ENCODE measurements around the gene RBPJL.

RBPJL gene

DNA sequence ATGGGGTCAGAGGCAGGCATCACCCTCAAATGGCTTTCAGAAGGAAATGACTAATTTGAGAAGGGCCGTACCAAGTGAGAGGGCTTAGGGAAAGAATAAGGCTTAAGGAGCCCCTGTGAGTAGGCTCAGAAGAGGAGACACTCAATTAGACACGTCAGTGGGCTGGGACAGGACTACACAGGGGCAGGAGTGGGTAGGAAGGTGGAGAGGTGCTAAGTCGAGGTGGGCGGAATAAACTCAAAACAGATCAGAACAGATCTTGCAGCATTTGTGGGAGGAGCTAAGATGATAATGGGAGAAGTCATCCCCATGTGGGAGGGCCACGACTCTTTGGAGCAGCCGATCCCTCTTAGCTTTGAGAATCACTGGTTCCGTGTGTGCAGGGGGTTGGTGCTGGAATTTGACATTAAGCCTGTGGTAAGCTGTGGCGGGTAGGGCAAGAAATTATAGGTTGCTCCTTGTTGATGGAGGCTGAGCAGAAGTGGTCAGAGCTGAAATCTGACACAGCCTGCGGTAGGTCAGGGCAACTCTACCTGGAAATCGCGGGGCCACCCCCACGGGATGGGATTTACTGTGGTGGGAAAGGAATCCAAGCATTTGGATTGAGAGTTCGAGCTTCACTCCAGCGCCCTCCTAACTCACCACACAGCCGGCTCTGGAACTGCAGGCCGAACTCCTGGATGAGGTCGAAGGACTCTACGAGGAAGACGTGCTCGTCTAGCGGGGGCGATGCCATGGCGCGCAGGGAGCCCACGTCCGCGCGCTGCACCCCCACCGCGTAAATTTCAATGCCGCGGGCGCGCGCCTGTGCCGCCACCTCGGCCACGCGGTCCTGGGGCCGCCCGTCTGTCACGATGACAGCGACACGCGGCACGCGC, 2.8 kb upstream of the RBPJL start:
- H3K36me3 ChIP-seq (ENCODE audit: control insufficient read depth in 5 of 5, insufficient read depth in 5 of 5, low read length in 5 of 5): no peaks in the 10 kb centered on the region
- H3K27ac ChIP-seq (ENCODE audit: low read depth, low read length): no peak overlapping the region
- H3K9ac ChIP-seq (ENCODE audit: low read length in 5 of 5): no peak overlapping the region
- peaks cover 0 to 12% (median 9%) of the 10 kb centered on the region in 5 donors for H3K4me1 ChIP-seq (ENCODE audit: control insufficient read depth in 5 of 5, insufficient read depth in 5 of 5, low read length in 5 of 5)
- peaks cover 0 to 48% (median 38%) of the 10 kb centered on the region in 5 donors for H3K27me3 ChIP-seq (ENCODE audit: control insufficient read depth in 5 of 5, insufficient read depth in 4 of 5, low read length in 5 of 5)
- no peak overlapping the region for H3K4me3 ChIP-seq (ENCODE audit: low read depth in 1 of 5, low read length in 5 of 5)
- no peaks in the 10 kb centered on the region for H3K9me3 ChIP-seq (ENCODE audit: control insufficient read depth in 5 of 5, low read length in 5 of 5)

DNA sequence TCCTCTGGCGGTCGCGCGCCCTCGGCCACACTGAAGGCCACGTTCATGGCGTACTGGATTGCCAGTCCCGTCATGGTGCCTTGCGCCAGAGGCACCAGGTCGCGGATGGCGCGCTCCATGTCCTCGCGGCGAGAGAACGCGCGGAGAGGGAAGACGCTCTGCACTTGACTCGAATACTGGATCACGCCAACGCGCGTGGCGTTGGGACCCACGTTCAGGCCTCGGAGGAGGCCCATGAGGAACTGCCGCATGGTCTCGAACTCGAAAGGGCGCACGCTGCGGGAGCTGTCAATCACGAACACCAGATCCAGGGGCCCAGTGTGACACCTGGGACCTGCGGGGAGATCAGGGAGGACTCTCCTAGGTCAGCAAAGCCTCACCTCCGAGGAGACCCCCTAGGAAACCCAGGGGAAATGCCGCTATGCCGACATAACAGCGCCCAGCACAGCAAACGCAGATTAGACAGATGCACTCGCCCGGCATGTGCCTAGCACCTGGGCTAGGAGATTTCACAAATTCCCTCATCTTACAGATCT, 2.1 kb upstream of the RBPJL start:
- Histone ChIP-seq H3K27me3 (ENCODE audit: control insufficient read depth in 5 of 5, insufficient read depth in 4 of 5, low read length in 5 of 5) (peaks cover 0 to 52% (median 38%) of the 10 kb centered on the region in 5 donors), H3K9ac (ENCODE audit: low read length in 5 of 5) (no peak overlapping the region), H3K36me3 (ENCODE audit: control insufficient read depth in 5 of 5, insufficient read depth in 5 of 5, low read length in 5 of 5) (no peaks in the 10 kb centered on the region), H3K4me1 (ENCODE audit: control insufficient read depth in 5 of 5, insufficient read depth in 5 of 5, low read length in 5 of 5) (peaks cover 0 to 12% (median 9%) of the 10 kb centered on the region in 5 donors), H3K9me3 (ENCODE audit: control insufficient read depth in 5 of 5, low read length in 5 of 5) (no peaks in the 10 kb centered on the region), H3K27ac (ENCODE audit: low read depth, low read length) (no peak overlapping the region), H3K4me3 (ENCODE audit: low read depth in 1 of 5, low read length in 5 of 5) (no peak overlapping the region)

DNA sequence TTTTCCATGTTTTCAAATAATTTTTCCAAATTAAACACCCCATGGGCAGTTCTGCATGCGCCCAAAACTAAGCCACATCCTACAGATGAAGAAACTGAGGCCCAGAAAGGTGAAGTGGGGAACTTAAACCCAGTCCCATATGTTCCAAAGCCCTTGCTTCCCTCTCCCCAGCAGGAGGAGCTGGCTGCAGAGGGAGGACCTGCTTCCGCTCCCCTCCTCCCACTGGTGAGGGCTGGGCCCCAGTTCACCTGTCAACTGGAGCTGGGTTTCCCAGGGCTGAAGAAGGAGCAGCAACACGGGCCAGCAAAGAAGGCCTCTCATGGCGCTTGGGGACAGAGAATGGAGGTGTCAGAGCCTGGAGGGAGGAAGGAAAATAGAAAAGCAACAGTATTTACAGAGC, 1.4 kb upstream of the RBPJL start:
- no peaks in the 10 kb centered on the region for H3K9me3 ChIP-seq (ENCODE audit: control insufficient read depth in 5 of 5, low read length in 5 of 5)
- no peak overlapping the region for H3K4me3 ChIP-seq (ENCODE audit: low read depth in 1 of 5, low read length in 5 of 5)
- no peak overlapping the region for H3K27ac ChIP-seq (ENCODE audit: low read depth, low read length)
- H3K4me1 ChIP-seq (ENCODE audit: control insufficient read depth in 5 of 5, insufficient read depth in 5 of 5, low read length in 5 of 5): peaks cover 0 to 12% (median 9%) of the 10 kb centered on the region in 5 donors
- no peak overlapping the region for H3K9ac ChIP-seq (ENCODE audit: low read length in 5 of 5)
- no peaks in the 10 kb centered on the region for H3K36me3 ChIP-seq (ENCODE audit: control insufficient read depth in 5 of 5, insufficient read depth in 5 of 5, low read length in 5 of 5)
- peaks cover 0 to 53% (median 40%) of the 10 kb centered on the region in 5 donors for H3K27me3 ChIP-seq (ENCODE audit: control insufficient read depth in 5 of 5, insufficient read depth in 4 of 5, low read length in 5 of 5)

DNA sequence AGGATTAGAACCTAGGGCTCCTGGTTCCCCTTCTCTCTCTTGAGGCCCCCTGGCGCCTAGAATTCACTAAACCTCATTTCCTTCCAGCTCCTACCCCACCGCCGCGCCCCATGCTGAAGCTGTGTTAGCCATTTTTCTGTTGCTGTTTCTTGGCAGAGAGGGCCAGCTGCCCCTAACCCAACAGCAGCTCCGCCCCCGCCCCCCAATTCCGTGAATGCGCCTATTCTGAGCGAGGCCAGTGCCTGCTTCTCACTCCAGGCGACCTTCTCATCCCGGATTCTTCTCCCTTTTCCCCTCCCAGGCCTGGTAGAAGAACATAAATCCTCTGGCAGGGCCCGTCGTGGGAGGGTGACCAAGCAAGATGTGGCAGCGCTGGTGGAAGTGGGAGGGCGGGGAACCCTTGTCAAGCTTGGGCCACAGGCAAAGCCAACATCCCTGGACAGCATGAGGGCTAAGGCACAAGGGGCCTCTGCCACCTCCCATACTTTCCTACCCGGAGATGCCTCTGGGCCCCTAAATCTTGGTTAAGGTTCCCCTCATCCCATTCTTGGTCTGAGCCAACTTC, 518 bp downstream of the RBPJL start:
- peaks cover 11 to 57% (median 50%) of the 10 kb centered on the region in 5 donors for H3K27me3 ChIP-seq (ENCODE audit: control insufficient read depth in 5 of 5, insufficient read depth in 4 of 5, low read length in 5 of 5)
- H3K9ac ChIP-seq (ENCODE audit: low read length in 5 of 5): no peak overlapping the region
- H3K4me3 ChIP-seq (ENCODE audit: low read depth in 1 of 5, low read length in 5 of 5): no peak overlapping the region
- H3K4me1 ChIP-seq (ENCODE audit: control insufficient read depth in 5 of 5, insufficient read depth in 5 of 5, low read length in 5 of 5): peaks cover 0 to 14% (median 12%) of the 10 kb centered on the region in 5 donors
- H3K9me3 ChIP-seq (ENCODE audit: control insufficient read depth in 5 of 5, low read length in 5 of 5): no peaks in the 10 kb centered on the region
- no peaks in the 10 kb centered on the region for H3K36me3 ChIP-seq (ENCODE audit: control insufficient read depth in 5 of 5, insufficient read depth in 5 of 5, low read length in 5 of 5)
- no peak overlapping the region for H3K27ac ChIP-seq (ENCODE audit: low read depth, low read length)

DNA sequence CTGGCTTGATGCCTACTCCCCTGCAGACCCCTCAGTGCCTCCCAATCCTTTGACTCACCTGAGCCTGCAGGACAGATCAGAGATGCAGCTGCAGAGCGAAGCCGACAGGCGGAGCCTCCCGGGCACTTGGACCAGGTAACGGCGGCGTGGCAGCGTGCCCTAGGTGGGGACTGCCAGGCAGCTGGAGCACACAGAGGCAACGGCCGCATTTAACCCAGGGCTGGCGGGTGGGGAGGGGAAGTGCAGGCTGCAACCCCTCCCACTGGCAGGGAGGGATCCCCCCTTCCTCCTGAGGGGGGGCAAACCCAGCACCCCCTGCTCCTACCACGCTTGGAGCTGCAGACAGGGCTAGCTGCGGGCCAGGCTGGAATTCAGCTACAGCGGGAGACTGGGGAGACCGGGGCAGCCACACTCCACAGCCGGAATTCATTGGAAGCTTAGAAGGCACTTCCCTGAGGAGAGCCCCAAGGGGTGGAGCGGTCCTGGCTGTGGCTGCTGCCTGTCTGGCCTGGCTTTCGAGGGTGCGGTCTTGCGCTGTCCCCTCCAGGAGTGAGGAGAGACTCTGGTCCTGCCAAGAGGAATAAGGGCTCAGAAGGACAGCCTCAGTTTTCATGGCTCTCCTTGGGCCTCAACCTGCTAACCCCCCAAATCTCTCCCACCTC, 1.6 kb downstream of the RBPJL start, which contains the start of gene MATN4:
TSS of gene MATN4 (minus strand) at position 183 of the 662 bp plus-strand sequence. CDS start 2,717 bp downstream, outside the sequence.
- Histone ChIP-seq H3K9ac (ENCODE audit: low read length in 5 of 5) (no peak within 1 kb of the TSS), H3K36me3 (ENCODE audit: control insufficient read depth in 5 of 5, insufficient read depth in 5 of 5, low read length in 5 of 5) (no peaks in the 10 kb centered on the region), H3K4me3 (ENCODE audit: low read depth in 1 of 5, low read length in 5 of 5) (peak within 1 kb of the TSS in 1 of 5 donors; percentile 11), H3K27me3 (ENCODE audit: control insufficient read depth in 5 of 5, insufficient read depth in 4 of 5, low read length in 5 of 5) (peaks cover 13 to 65% (median 54%) of the 10 kb centered on the region in 5 donors), H3K4me1 (ENCODE audit: control insufficient read depth in 5 of 5, insufficient read depth in 5 of 5, low read length in 5 of 5) (peaks cover 0 to 14% (median 12%) of the 10 kb centered on the region in 5 donors), H3K9me3 (ENCODE audit: control insufficient read depth in 5 of 5, low read length in 5 of 5) (no peaks in the 10 kb centered on the region), H3K27ac (ENCODE audit: low read depth, low read length) (no peak within 1 kb of the TSS)

DNA sequence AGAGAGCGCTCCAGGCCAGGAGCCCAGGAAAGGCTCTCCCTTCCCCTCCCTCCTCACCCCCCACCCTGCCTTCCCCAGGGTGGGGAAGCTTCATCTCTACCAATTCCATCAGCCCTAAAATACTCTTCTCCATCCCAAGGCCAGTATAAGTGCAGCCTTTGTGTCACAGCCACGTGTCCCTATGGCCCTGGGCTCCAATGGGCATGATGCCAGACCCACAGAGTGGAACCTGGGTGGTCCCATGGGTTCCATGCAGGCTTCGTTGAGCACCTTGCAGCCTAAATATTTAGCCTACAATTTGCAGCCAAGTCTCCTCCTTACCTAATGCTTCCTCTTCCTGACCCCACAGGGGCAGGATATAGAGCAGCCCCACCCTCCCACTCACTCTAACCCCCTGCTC, 2.4 kb downstream of the RBPJL start:
- H3K4me1 ChIP-seq (ENCODE audit: control insufficient read depth in 5 of 5, insufficient read depth in 5 of 5, low read length in 5 of 5): peaks cover 0 to 14% (median 12%) of the 10 kb centered on the region in 5 donors
- H3K36me3 ChIP-seq (ENCODE audit: control insufficient read depth in 5 of 5, insufficient read depth in 5 of 5, low read length in 5 of 5): no peaks in the 10 kb centered on the region
- H3K9me3 ChIP-seq (ENCODE audit: control insufficient read depth in 5 of 5, low read length in 5 of 5): no peaks in the 10 kb centered on the region
- H3K27ac ChIP-seq (ENCODE audit: low read depth, low read length): no peak overlapping the region
- H3K9ac ChIP-seq (ENCODE audit: low read length in 5 of 5): no peak overlapping the region
- no peak overlapping the region for H3K4me3 ChIP-seq (ENCODE audit: low read depth in 1 of 5, low read length in 5 of 5)
- H3K27me3 ChIP-seq (ENCODE audit: control insufficient read depth in 5 of 5, insufficient read depth in 4 of 5, low read length in 5 of 5): peaks cover 21 to 62% (median 53%) of the 10 kb centered on the region in 5 donors

DNA sequence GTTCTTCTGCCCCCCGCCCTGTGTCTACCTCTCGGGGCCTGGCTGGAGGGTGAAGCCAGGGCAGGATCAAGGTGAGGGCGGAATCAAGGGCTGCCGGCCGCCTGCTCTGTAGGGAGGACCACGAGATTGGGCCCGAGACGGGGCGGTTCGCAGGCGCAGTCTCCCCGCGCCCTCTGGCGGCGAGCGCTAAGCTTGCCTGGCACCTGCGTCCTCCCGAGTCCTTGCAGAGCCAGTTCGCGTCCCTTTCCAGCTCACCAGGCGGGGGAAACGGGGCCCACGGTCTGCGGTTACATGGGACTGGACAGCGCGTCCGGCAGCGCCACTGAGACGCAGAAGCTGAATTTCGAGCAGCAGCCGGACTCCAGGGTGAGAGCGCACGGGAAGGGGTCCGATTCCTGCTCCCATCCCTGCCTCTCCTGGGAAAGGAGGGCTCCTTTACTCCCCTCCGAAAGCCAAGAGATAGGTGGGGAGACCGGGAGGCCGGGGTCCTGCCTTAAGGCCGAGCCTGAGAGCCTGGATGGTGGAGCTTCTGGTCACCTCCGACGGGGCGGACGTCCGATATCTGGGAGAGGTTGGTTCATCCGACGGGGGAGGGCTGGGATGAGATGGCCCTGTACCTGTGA, 5.1 kb downstream of the RBPJL start:
- Histone ChIP-seq H3K4me3 (ENCODE audit: low read depth in 1 of 5, low read length in 5 of 5) (no peak overlapping the region), H3K9me3 (ENCODE audit: control insufficient read depth in 5 of 5, low read length in 5 of 5) (no peaks in the 10 kb centered on the region), H3K36me3 (ENCODE audit: control insufficient read depth in 5 of 5, insufficient read depth in 5 of 5, low read length in 5 of 5) (no peaks in the 10 kb centered on the region), H3K27me3 (ENCODE audit: control insufficient read depth in 5 of 5, insufficient read depth in 4 of 5, low read length in 5 of 5) (peaks cover 33 to 55% (median 50%) of the 10 kb centered on the region in 5 donors), H3K4me1 (ENCODE audit: control insufficient read depth in 5 of 5, insufficient read depth in 5 of 5, low read length in 5 of 5) (peaks cover 0 to 9% (median 5%) of the 10 kb centered on the region in 5 donors), H3K9ac (ENCODE audit: low read length in 5 of 5) (no peak overlapping the region), H3K27ac (ENCODE audit: low read depth, low read length) (no peak overlapping the region)

DNA sequence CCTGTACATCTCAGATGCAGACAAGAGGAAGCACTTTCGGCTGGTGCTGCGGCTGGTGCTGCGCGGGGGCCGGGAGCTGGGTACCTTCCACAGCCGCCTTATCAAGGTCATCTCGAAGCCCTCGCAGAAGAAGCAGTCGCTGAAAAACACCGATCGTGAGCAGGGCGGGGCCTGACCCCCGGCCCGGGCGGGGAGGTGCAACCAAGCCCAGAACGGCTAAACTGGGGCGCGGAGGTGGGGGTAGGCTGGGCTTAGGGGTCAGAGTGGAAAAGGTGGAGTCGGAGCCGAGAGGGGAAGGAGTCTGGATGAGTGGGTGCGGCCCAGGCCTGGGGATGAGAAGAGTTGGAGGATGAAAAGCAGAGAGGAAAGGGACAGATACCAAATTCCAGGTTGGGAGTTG, 5.6 kb downstream of the RBPJL start:
- Histone ChIP-seq H3K27ac (ENCODE audit: low read depth, low read length) (no peak overlapping the region), H3K36me3 (ENCODE audit: control insufficient read depth in 5 of 5, insufficient read depth in 5 of 5, low read length in 5 of 5) (no peaks in the 10 kb centered on the region), H3K9ac (ENCODE audit: low read length in 5 of 5) (no peak overlapping the region), H3K27me3 (ENCODE audit: control insufficient read depth in 5 of 5, insufficient read depth in 4 of 5, low read length in 5 of 5) (peaks cover 39 to 56% (median 49%) of the 10 kb centered on the region in 5 donors), H3K4me1 (ENCODE audit: control insufficient read depth in 5 of 5, insufficient read depth in 5 of 5, low read length in 5 of 5) (peaks cover 0 to 9% (median 5%) of the 10 kb centered on the region in 5 donors), H3K4me3 (ENCODE audit: low read depth in 1 of 5, low read length in 5 of 5) (no peak overlapping the region), H3K9me3 (ENCODE audit: control insufficient read depth in 5 of 5, low read length in 5 of 5) (no peaks in the 10 kb centered on the region)

DNA sequence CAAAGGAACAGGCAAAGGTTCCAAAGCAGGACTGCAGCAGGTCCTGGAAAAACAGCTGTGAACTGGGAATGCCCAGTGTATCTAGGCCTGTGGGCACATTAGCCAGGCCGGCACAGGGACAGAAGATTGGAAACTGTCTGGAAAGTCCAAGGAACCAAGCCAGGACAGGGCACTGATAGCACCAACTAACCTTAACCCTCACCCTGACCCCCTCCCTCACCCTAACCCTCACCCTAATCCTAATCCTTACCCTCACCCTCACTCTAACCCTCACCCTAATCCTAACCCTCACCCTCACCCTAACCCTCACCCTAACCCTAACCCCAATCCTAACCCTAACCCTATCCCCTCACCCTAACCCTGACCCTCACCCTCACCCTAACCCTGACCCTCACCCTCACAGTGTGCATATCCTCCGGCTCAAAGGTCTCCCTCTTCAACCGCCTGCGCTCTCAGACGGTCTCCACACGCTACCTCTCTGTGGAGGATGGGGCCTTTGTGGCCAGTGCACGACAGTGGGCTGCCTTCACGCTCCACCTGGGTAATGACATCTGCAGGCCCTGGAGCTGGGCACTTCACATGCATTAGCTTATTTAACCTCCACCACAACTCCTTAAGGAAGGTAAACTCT, 6.5 kb downstream of the RBPJL start:
- no peaks in the 10 kb centered on the region for H3K36me3 ChIP-seq (ENCODE audit: control insufficient read depth in 5 of 5, insufficient read depth in 5 of 5, low read length in 5 of 5)
- H3K27me3 ChIP-seq (ENCODE audit: control insufficient read depth in 5 of 5, insufficient read depth in 4 of 5, low read length in 5 of 5): peaks cover 39 to 54% (median 47%) of the 10 kb centered on the region in 5 donors
- peaks cover 0 to 9% (median 2%) of the 10 kb centered on the region in 5 donors for H3K4me1 ChIP-seq (ENCODE audit: control insufficient read depth in 5 of 5, insufficient read depth in 5 of 5, low read length in 5 of 5)
- H3K9ac ChIP-seq (ENCODE audit: low read length in 5 of 5): no peak overlapping the region
- H3K4me3 ChIP-seq (ENCODE audit: low read depth in 1 of 5, low read length in 5 of 5): no peak overlapping the region
- no peaks in the 10 kb centered on the region for H3K9me3 ChIP-seq (ENCODE audit: control insufficient read depth in 5 of 5, low read length in 5 of 5)
- H3K27ac ChIP-seq (ENCODE audit: low read depth, low read length): no peak overlapping the region
